A549 treated with Hydrocortisone at 1 μM for 4 hours (cell line): ENCODE results near the gene UGT1A7. TPM values are rescaled to one million over a fixed set of nuclear protein-coding genes. Genes with fewer than 3 reads are reported as not detected.

Source experiments
- total RNA-seq: library from RNA; stranded (reverse); fragments of 200-300 nt; extraction: Qiagen RNA extraction; gene quantifications from 5 replicates; pipeline ENCODE4 v1.2.3, GENCODE V29; 2022

The UGT1A7 gene
- 2.9 to 4.8 TPM (median 3.8 TPM) in 5 replicates for total RNA-seq

DNA sequence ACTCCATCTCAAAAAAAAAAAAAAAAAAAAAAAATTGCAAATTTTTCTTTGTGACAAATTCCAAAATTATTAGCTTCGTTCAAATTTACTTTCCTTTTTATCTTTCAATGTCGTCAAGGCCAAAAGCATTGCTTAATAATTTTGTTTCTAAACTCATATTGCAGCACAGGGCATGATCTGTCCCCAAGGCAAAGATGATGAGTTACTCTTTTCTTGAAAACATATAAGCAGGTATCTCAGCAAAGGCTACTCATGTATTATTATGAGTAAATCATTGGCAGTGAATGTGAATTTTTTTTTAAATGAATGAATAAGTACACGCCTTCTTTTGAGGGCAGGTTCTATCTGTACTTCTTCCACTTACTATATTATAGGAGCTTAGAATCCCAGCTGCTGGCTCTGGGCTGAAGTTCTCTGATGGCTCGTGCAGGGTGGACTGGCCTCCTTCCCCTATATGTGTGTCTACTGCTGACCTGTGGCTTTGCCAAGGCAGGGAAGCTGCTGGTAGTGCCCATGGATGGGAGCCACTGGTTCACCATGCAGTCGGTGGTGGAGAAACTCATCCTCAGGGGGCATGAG, at the start of gene UGT1A7:
Gene UGT1A7, plus strand, starts transcription at position 381 of the 579 bp plus-strand sequence. Its CDS starts 37 bp downstream, at position 418.

DNA sequence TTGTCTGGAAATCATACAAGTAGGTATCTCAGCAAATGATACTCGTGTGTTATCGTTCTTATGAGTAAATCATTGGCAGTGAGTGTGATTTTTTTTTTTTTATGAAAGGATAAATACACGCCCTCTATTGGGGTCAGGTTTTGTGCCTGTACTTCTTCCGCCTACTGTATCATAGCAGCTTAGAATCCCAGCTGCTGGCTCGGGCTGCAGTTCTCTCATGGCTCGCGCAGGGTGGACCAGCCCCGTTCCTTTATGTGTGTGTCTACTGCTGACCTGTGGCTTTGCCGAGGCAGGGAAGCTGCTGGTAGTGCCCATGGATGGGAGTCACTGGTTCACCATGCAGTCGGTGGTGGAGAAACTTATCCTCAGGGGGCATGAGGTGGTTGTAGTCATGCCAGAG, 45.4 kb upstream of the UGT1A7 start, which contains the start of gene UGT1A10:
Gene UGT1A10, plus strand, starts transcription at position 143 of the 400 bp plus-strand sequence. Its CDS starts 75 bp downstream, at position 218.

DNA sequence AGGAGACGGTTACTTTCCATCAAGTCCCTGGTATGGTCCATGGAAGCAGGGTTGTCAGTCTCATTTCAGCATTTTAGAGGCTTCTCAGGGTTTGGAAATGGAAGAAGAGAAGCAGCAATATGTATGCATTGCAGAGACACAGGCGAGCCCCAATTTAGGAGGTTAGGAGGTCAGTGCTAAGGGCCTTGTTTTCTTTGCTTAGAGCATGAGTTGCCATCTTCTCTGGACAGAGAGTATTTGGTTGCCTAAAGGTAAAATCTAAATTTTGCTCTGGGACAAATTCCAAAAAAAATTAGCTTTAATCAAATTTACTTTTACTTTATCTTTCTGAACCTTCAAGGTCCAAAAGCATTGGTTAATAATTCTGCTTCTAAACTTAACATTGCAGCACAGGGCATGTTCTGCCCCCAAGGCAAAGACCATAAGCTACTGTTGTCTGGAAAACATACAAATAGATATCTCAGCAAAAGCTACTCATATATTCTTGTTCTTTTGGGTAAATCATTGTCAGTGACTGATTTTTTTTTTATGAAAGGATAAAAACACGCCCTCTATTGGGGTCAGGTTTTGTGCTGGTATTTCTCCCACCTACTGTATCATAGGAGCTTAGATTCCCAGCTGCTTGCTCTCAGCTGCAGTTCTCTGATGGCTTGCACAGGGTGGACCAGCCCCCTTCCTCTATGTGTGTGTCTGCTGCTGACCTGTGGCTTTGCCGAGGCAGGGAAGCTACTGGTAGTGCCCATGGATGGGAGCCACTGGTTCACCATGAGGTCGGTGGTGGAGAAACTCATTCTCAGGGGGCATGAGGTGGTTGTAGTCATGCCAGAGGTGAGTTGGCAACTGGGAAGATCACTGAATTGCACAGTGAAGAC, 10.2 kb upstream of the UGT1A7 start, which contains the start of gene UGT1A9:
Gene UGT1A9, plus strand, starts transcription at position 609 of the 872 bp plus-strand sequence. Its CDS starts 37 bp downstream, at position 646.

DNA sequence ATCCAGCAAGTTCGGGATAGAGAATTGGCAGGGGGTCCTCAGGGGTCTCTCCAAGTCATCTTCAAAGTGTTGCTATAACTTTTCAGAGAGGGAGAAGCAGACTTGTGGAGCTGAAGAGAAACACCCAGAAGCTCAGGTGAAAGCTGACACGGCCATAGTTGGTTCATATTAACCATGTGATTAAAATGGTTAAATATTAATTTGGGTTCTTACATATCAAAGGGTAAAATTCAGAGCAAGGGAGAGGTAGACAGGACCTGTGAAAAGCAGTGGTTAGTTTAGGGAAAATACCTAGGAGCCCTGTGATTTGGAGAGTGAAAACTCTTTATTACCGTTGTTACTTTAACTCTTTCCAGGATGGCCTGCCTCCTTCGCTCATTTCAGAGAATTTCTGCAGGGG, 10.9 kb downstream of the UGT1A7 start, which contains the start of gene UGT1A6:
Gene UGT1A6, plus strand, starts transcription at position 243 of the 400 bp plus-strand sequence. Its CDS starts 115 bp downstream, at position 358.

DNA sequence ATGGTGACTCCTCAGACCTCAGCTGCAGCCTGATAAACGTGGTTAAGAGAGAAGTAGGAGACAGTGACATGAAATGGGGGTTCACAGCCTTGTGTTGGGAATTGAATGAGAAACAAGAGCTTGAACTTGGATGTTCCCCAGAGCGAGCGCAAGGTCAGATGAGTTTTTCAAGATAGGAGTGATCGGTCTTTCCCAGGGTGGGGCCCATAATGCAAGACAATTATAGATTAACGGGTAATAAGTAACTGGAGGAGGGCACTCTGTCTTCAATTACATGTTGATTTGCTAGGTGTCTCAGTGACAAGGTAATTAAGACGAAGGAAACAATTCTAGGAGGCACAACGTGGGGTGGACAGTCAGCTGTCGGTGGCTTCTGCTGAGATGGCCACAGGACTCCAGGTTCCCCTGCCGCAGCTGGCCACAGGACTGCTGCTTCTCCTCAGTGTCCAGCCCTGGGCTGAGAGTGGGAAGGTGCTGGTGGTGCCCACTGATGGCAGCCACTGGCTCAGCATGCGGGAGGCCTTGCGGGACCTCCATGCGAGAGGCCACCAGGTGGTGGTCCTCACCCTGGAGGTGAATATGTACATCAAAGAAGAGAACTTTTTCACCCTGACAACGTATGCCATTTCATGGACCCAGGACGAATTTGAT, 31.0 kb downstream of the UGT1A7 start, which contains the start of gene UGT1A5:
Gene UGT1A5, plus strand, starts transcription at position 297 of the 651 bp plus-strand sequence. Its CDS starts 85 bp downstream, at position 382.

DNA sequence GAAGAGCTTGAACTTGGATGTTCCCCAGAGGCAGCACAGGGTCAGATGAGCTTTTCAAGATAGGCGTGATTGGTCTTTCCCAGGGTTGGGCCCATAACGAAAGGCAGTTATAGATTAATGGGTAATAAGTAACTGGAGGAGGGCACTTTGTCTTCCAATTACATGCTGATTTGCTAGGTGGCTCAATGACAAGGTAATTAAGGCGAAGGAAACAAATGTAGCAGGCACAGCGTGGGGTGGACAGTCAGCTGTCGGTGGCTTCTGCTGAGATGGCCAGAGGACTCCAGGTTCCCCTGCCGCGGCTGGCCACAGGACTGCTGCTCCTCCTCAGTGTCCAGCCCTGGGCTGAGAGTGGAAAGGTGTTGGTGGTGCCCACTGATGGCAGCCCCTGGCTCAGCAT, 36.9 kb downstream of the UGT1A7 start, which contains the start of gene UGT1A4:
Gene UGT1A4, plus strand, starts transcription at position 185 of the 400 bp plus-strand sequence. Its CDS starts 85 bp downstream, at position 270.

DNA sequence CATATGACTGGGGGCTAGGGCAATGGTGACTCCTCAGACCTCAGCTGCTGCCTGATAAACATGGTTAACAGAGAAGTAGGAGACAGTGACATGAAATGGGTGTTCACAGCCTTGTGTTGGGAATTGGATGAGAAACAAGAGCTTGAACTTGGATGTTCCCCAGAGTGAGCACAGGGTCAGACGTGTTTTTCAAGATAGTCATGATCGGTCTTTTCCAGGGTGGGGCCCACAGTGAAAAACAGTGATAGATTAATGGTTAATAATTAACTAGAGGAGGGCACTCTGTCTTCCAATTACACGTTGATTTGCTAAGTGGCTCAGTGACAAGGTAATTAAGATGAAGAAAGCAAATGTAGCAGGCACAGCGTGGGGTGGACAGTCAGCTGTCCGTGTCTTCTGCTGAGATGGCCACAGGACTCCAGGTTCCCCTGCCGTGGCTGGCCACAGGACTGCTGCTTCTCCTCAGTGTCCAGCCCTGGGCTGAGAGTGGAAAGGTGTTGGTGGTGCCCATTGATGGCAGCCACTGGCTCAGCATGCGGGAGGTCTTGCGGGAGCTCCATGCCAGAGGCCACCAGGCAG, 47.1 kb downstream of the UGT1A7 start, which contains the start of gene UGT1A3:
Gene UGT1A3, plus strand, starts transcription at position 320 of the 579 bp plus-strand sequence. Its CDS starts 85 bp downstream, at position 405.

DNA sequence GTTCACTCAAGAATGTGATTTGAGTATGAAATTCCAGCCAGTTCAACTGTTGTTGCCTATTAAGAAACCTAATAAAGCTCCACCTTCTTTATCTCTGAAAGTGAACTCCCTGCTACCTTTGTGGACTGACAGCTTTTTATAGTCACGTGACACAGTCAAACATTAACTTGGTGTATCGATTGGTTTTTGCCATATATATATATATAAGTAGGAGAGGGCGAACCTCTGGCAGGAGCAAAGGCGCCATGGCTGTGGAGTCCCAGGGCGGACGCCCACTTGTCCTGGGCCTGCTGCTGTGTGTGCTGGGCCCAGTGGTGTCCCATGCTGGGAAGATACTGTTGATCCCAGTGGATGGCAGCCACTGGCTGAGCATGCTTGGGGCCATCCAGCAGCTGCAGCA, 78.3 kb downstream of the UGT1A7 start, which contains the start of gene UGT1A1:
Gene UGT1A1, plus strand, starts transcription at position 228 of the 400 bp plus-strand sequence. Its CDS starts 18 bp downstream, at position 246.

DNA sequence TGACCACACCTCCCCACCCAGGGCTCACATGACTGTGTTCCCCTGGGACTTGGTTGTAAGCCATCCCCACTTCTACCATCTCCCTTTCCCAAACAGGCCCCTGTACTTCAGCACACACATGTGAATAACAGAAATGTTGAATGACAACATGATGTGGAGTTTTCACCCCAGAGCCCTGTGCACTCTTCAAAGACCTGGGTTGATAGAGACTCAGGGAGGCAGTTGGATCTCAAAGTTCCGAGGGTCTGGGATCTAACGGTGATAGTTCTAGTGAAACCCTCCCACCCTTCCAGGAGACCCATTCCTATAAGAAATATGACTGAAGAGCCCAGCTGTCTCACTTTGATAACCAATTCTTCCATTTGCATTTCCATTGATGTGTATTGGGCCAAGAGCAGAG, 96.3 kb downstream of the UGT1A7 start, which contains the start of gene MROH2A:
Gene MROH2A, plus strand, starts transcription at position 301 of the 400 bp plus-strand sequence. CDS start 1,029 bp downstream, outside the sequence.

Other genes with a start within 250 kb of the UGT1A7 start
- 23.2 to 26.7 TPM (median 23.9 TPM) in 5 replicates for gene USP40, start 115.1 kb upstream of the UGT1A7 start, total RNA-seq
- gene UGT1A8, start 64.3 kb upstream of the UGT1A7 start, total RNA-seq = 0.05 to 0.06 TPM in 2 of 5 replicates, not detected in the others
- 0.08 to 0.09 TPM in 2 of 5 replicates, not detected in the others for gene UGT1A10, start 45.5 kb upstream of the UGT1A7 start, total RNA-seq
- gene UGT1A9, start 10.0 kb upstream of the UGT1A7 start, total RNA-seq = 3.6 to 6.4 TPM (median 4.2 TPM) in 5 replicates
- gene UGT1A6, start 11.0 kb downstream of the UGT1A7 start, total RNA-seq = 0.47 to 1.5 TPM (median 1.1 TPM) in 5 replicates
- gene UGT1A5, start 31.0 kb downstream of the UGT1A7 start, total RNA-seq = 0.08 to 0.13 TPM in 2 of 5 replicates, not detected in the others
- gene UGT1A4, start 36.8 kb downstream of the UGT1A7 start, total RNA-seq = 0.06 to 0.16 TPM (median 0.10 TPM) in 4 of 5 replicates, not detected in the other
- gene UGT1A3, start 47.1 kb downstream of the UGT1A7 start, total RNA-seq = 0.06 to 0.20 TPM (median 0.14 TPM) in 4 of 5 replicates, not detected in the other
- 0.56 to 1.1 TPM (median 0.91 TPM) in 5 replicates for gene UGT1A1, start 78.4 kb downstream of the UGT1A7 start, total RNA-seq
- 0.12 to 0.29 TPM (median 0.21 TPM) in 4 of 5 replicates, not detected in the other for gene MROH2A, start 96.4 kb downstream of the UGT1A7 start, total RNA-seq
- 52.3 to 59.6 TPM (median 55.7 TPM) in 5 replicates for gene HJURP, start 172.6 kb downstream of the UGT1A7 start, total RNA-seq
- 0.09 to 0.52 TPM (median 0.29 TPM) in 5 replicates for gene TRPM8, start 235.5 kb downstream of the UGT1A7 start, total RNA-seq